Measurements from ENCODE around the gene CHCHD6.

Gene CHCHD6

DNA sequence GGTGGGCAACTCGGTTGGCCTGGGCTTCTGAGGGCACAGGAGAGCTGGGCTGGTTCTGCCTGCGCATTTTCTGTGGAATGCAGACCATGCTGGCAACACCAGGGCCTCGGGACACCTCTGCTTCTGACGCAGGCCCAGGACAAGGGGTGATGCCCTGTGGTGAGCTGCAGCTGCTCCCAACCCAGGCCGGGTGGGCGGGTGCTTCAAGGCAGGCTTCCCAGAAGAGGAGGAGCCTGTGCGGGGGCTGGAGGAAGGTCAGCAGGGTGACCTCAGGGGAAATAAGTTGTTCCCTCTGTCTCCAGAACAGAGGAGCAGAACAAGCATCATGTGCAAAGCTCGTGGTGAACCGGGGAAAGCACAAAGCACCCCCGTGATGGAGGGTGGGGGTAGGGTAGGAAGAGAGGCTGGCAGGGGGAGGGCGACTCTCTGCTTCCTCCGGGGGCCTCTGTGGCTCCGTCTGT lies 267.9 kb downstream of the CHCHD6 start:
- DNase-seq (ENCODE audit: low read depth, low spot score): no peak
- Histone ChIP-seq H3K4me3 (no peak overlapping the region), H3K27ac (no peak overlapping the region), H3K36me3 (ENCODE audit: insufficient read depth, low read length) (no peaks in the 10 kb centered on the region), H3K9me3 (ENCODE audit: low read depth, low read length) (peaks cover 8% of the 10 kb centered on the region; the same call in 1 of the 2 replicates), H3K9ac (ENCODE audit: insufficient read length) (no peak overlapping the region)
- TF ChIP-seq EZH2 (IDR thresholded peaks at IDR 0.05) (no peak), FOXP2 (optimal IDR thresholded peaks at IDR 0.05; ENCODE audit: control extremely low read depth, extremely low read length, insufficient read depth) (no peak), POLR2AphosphoS5 (IDR thresholded peaks at IDR 0.05; ENCODE audit: borderline replicate concordance, low read depth, low read length) (no peak)

DNA sequence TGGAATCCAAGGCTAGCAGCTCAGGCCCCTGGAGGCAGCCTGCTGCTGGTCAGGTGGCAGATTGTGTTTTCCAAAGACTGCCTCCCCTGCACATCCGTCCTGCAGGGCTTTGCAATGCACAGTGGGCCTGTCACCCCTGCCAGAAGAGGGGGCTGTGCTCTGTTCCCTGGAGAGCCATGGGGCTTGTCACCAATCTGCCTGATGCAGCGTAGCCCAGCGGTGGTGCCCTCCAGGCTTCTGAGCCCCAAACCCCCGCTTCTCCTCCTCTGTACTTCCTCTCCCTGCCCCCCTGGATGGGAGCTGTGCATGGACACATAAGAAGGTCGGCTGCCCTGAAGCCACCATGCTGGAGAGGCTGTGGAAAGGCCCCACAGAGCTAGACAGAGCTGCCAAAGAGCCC lies 268.8 kb downstream of the CHCHD6 start:
- no peak overlapping the region for H3K9ac ChIP-seq (ENCODE audit: insufficient read length)
- DNase-seq (ENCODE audit: low read depth, low spot score): no peak
- peaks cover 8% of the 10 kb centered on the region; the same call in 1 of the 2 replicates for H3K9me3 ChIP-seq (ENCODE audit: low read depth, low read length)
- TF ChIP-seq FOXP2 (optimal IDR thresholded peaks at IDR 0.05; ENCODE audit: control extremely low read depth, extremely low read length, insufficient read depth): no peak
- TF ChIP-seq POLR2AphosphoS5 (IDR thresholded peaks at IDR 0.05; ENCODE audit: borderline replicate concordance, low read depth, low read length): no peak
- H3K27ac ChIP-seq: no peak overlapping the region
- no peak overlapping the region for H3K4me3 ChIP-seq
- H3K36me3 ChIP-seq (ENCODE audit: insufficient read depth, low read length): no peaks in the 10 kb centered on the region

DNA sequence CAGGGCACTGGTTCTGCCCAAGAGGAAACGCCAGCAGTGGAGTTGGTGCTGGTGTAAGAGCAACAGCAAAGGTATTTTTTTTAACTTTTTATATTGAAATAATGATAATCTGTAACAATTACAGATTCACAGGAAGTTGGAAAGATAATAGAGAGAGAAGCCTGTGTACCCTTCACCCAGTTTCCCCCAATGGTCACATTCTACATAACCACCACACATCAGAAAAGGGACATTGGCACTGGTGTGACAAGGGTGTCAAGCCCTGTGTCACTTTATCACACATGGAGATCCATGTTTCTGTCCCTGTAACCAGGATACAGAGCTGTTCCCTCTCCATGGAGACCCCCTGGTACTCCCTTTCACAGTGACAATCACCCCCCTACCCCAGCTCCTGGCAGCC lies 269.8 kb downstream of the CHCHD6 start:
- no peak overlapping the region for H3K27ac ChIP-seq
- H3K9ac ChIP-seq (ENCODE audit: insufficient read length): no peak overlapping the region
- H3K9me3 ChIP-seq (ENCODE audit: low read depth, low read length): peaks cover 8% of the 10 kb centered on the region; the same call in 1 of the 2 replicates
- no peak for DNase-seq (ENCODE audit: low read depth, low spot score)
- no peak overlapping the region for H3K4me3 ChIP-seq
- no peak for TF ChIP-seq EZH2 (IDR thresholded peaks at IDR 0.05)
- TF ChIP-seq POLR2AphosphoS5 (IDR thresholded peaks at IDR 0.05; ENCODE audit: borderline replicate concordance, low read depth, low read length): no peak
- H3K36me3 ChIP-seq (ENCODE audit: insufficient read depth, low read length): no peaks in the 10 kb centered on the region

DNA sequence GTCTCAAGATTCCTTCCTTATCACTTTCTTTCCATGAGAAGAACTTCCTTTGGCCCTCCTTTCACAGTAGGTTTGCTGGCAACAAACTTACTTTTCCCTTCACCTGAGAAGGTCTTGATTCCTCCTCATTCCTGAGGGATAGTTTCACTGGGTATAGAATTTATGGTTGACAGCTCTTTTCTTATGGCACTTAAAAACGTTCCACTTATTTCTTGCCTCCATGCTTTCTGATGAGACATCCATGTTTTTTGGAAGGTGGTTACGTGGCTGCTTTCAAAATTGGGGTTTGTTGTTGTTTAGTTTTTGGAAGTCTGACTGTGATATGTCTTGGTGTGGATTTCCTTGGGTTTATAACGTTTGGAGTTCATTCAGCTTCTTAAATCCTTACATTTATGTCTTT lies 270.7 kb downstream of the CHCHD6 start:
- Histone ChIP-seq H3K4me3 (no peak overlapping the region), H3K9ac (ENCODE audit: insufficient read length) (no peak overlapping the region), H3K36me3 (ENCODE audit: insufficient read depth, low read length) (no peaks in the 10 kb centered on the region), H3K9me3 (ENCODE audit: low read depth, low read length) (peaks cover 8% of the 10 kb centered on the region; the same call in 1 of the 2 replicates), H3K27ac (no peak overlapping the region)
- TF ChIP-seq FOXP2 (optimal IDR thresholded peaks at IDR 0.05; ENCODE audit: control extremely low read depth, extremely low read length, insufficient read depth): no peak
- no peak for TF ChIP-seq POLR2AphosphoS5 (IDR thresholded peaks at IDR 0.05; ENCODE audit: borderline replicate concordance, low read depth, low read length)
- TF ChIP-seq EZH2 (IDR thresholded peaks at IDR 0.05): no peak
- DNase-seq (ENCODE audit: low read depth, low spot score): no peak

DNA sequence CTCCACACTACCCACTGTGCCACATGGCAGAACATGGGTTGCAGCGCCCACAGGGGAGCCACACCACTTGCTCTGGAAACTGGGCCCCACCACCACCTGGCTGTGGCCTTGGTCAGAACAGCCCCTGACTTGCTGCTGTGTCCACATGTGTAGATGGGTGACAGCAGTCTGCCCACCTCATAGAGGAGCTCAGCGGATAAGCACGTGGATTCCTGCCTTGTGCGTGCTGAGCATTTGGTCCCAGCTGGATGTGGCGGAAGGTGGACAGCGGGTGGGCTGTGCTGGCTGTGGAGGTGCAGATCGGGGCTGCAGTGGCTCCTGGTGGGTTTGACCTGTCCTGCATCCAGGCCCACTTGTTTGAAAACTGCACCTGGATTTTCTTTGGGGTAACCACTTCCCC lies 272.9 kb downstream of the CHCHD6 start:
- H3K9me3 ChIP-seq (ENCODE audit: low read depth, low read length): peaks cover 8% of the 10 kb centered on the region; the same call in 1 of the 2 replicates
- TF ChIP-seq EZH2 (IDR thresholded peaks at IDR 0.05) (no peak), FOXP2 (optimal IDR thresholded peaks at IDR 0.05; ENCODE audit: control extremely low read depth, extremely low read length, insufficient read depth) (no peak), POLR2AphosphoS5 (IDR thresholded peaks at IDR 0.05; ENCODE audit: borderline replicate concordance, low read depth, low read length) (no peak)
- H3K9ac ChIP-seq (ENCODE audit: insufficient read length): no peak overlapping the region
- H3K4me3 ChIP-seq: no peak overlapping the region
- no peak overlapping the region for H3K27ac ChIP-seq
- no peaks in the 10 kb centered on the region for H3K36me3 ChIP-seq (ENCODE audit: insufficient read depth, low read length)
- DNase-seq (ENCODE audit: low read depth, low spot score): no peak

DNA sequence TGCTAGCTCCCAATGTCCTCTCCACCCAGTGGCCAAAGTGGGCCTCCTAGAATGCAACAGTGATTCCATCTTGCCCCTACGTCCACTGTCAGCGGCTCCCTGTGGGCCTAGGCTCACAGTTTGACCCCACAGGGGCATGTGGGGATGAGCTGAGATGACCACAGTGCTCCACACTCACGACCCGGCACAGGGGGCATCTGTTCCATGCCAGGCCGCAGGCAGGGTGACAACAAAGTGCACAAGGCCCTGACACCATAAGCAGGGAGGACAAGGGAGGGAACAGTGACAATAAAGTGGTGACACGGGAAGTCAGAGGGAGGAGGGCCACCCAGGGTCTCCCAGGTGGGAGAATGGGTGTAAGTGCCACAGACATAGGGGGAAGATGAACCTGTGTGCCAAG lies 273.8 kb downstream of the CHCHD6 start:
- Histone ChIP-seq H3K9me3 (ENCODE audit: low read depth, low read length) (peaks cover 8% of the 10 kb centered on the region; the same call in 1 of the 2 replicates), H3K4me3 (no peak overlapping the region), H3K9ac (ENCODE audit: insufficient read length) (no peak overlapping the region), H3K36me3 (ENCODE audit: insufficient read depth, low read length) (no peaks in the 10 kb centered on the region), H3K27ac (no peak overlapping the region)
- no peak for DNase-seq (ENCODE audit: low read depth, low spot score)
- TF ChIP-seq FOXP2 (optimal IDR thresholded peaks at IDR 0.05; ENCODE audit: control extremely low read depth, extremely low read length, insufficient read depth) (no peak), EZH2 (IDR thresholded peaks at IDR 0.05) (no peak), POLR2AphosphoS5 (IDR thresholded peaks at IDR 0.05; ENCODE audit: borderline replicate concordance, low read depth, low read length) (no peak)

DNA sequence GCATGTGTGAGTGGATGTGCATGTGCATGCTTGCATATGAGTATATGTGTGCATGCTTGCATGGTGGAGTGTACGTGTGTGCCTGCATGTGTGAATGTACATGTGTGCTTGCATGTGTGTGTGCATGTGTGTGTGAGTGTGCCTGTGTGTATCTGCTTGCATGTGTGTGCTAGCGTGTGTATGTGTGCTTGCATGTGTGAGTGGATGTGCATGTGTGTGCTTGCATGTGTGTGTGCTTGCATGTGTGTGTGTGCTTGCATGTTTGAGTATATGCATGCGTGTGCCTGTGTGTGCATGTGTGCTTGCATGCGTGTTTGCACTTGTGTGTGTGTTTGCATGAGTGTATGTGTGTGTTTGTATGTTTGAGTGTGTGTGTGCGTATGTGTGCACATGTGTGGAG lies 274.3 kb downstream of the CHCHD6 start:
- no peak for TF ChIP-seq POLR2AphosphoS5 (IDR thresholded peaks at IDR 0.05; ENCODE audit: borderline replicate concordance, low read depth, low read length)
- TF ChIP-seq EZH2 (IDR thresholded peaks at IDR 0.05): no peak
- no peak for TF ChIP-seq FOXP2 (optimal IDR thresholded peaks at IDR 0.05; ENCODE audit: control extremely low read depth, extremely low read length, insufficient read depth)
- no peak overlapping the region for H3K27ac ChIP-seq
- no peak overlapping the region for H3K4me3 ChIP-seq
- no peaks in the 10 kb centered on the region for H3K36me3 ChIP-seq (ENCODE audit: insufficient read depth, low read length)
- peaks cover 8% of the 10 kb centered on the region; the same call in 1 of the 2 replicates for H3K9me3 ChIP-seq (ENCODE audit: low read depth, low read length)
- H3K9ac ChIP-seq (ENCODE audit: insufficient read length): no peak overlapping the region
- no peak for DNase-seq (ENCODE audit: low read depth, low spot score)

DNA sequence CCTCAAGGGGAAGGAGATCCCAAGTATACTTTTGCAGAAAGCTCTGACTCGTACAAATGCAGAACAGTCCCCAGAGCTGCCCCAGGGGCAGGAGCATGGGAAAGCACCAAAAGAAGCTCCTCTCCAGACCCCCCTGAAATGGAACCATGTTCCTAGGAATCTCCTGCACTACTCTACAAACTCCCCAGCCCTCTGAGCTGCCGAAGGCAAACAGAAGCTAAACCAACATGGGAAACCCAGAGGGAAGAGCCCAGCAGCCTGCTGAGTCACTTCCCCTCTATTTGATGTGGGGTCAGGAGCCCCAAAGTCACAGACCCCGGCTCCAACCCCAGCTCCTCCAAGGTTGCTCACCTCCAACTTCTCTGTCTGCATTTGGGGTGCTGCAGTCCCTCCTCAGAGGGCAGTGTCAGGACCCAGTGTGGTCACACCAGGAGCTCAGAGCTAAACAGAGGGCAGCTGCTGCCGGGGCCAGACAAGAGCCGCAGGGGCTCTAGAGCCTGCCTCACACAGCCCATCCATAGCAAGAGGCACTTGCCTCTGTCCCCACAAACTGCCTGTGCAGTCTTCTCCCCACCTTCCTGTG lies 275.1 kb downstream of the CHCHD6 start:
- Histone ChIP-seq H3K27ac (no peak overlapping the region), H3K4me3 (no peak overlapping the region), H3K36me3 (ENCODE audit: insufficient read depth, low read length) (no peaks in the 10 kb centered on the region), H3K9ac (ENCODE audit: insufficient read length) (no peak overlapping the region), H3K9me3 (ENCODE audit: low read depth, low read length) (peaks cover 6% of the 10 kb centered on the region; the same call in 1 of the 2 replicates)
- no peak for DNase-seq (ENCODE audit: low read depth, low spot score)
- no peak for TF ChIP-seq POLR2AphosphoS5 (IDR thresholded peaks at IDR 0.05; ENCODE audit: borderline replicate concordance, low read depth, low read length)
- TF ChIP-seq FOXP2 (optimal IDR thresholded peaks at IDR 0.05; ENCODE audit: control extremely low read depth, extremely low read length, insufficient read depth): no peak
- TF ChIP-seq EZH2 (IDR thresholded peaks at IDR 0.05): no peak

Data from SK-N-MC (cell line).